Measurements from ENCODE around the gene ANK2. TPM values are rescaled to one million over a fixed set of nuclear protein-coding genes. Genes with fewer than 3 reads are reported as not detected.

Gene ANK2
- total and polyA plus RNA-seq, 2 experiments from 2014 or later, result 49.4 to 190 TPM

DNA sequence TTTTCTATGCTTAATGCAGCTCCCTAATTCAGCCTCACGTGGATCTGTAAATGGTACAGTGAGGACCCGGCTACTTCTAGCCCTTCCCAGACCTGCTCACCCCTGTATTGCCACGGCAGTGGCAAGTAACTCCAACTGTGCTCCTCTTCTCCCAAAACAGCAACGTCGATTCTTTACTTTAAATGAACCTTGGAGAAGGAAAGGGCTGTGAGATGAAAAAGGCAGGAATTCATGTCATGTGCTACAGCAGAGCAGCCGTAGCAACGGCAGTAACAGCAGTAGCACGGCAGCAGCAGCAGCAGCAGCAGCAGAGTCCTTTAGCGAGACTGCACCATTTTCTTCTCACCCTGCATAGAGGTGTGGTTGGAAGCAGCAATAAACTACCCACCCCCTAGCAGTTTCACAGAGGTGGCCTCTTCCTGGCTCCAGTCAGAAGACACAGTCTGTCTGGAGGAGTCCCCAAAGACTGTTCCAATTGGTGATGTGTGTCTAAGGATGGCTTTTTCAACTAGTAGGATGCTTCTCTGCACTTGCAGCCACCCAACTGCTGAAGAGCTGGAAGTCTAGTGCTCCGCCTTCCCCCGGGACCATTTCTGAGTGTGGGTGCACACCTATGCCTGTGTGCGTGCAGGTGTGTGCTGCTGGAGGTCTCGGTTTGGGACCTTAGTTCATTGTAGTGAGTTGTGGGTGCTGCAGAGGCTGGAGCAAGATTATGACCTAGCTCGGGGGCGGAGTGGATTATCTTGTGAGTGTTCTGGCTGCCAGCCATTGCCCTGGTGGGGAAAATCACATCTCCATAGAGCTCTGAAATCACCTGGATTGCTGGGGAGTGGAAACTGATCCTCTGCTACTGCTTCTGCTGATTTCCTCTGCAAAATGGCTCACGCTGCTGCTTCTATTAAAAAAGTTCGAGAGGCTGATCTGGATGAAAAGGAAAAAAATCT is 67.2 kb downstream of the ANK2 start:
- DNase-seq (ENCODE audit: low read depth in 1 of 2, low spot score in 1 of 2), result peak in 1 of 2 donors; percentile 3
- Histone ChIP-seq H3K4me3 (no peak overlapping the region), H3K27me3 (no peaks in the 10 kb centered on the region), H3K36me3 (no peaks in the 10 kb centered on the region), H3K27ac (no peak overlapping the region), H3K9me3 (ENCODE audit: low read depth) (no peaks in the 10 kb centered on the region), H3K4me1 (ENCODE audit: low read depth) (no peaks in the 10 kb centered on the region)
- TF ChIP-seq, protein P1, sequence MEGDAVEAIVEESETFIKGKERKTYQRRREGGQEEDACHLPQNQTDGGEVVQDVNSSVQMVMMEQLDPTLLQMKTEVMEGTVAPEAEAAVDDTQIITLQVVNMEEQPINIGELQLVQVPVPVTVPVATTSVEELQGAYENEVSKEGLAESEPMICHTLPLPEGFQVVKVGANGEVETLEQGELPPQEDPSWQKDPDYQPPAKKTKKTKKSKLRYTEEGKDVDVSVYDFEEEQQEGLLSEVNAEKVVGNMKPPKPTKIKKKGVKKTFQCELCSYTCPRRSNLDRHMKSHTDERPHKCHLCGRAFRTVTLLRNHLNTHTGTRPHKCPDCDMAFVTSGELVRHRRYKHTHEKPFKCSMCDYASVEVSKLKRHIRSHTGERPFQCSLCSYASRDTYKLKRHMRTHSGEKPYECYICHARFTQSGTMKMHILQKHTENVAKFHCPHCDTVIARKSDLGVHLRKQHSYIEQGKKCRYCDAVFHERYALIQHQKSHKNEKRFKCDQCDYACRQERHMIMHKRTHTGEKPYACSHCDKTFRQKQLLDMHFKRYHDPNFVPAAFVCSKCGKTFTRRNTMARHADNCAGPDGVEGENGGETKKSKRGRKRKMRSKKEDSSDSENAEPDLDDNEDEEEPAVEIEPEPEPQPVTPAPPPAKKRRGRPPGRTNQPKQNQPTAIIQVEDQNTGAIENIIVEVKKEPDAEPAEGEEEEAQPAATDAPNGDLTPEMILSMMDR (IDR thresholded peaks at IDR 0.05; ENCODE audit: low read depth, low read length), result no peak

DNA sequence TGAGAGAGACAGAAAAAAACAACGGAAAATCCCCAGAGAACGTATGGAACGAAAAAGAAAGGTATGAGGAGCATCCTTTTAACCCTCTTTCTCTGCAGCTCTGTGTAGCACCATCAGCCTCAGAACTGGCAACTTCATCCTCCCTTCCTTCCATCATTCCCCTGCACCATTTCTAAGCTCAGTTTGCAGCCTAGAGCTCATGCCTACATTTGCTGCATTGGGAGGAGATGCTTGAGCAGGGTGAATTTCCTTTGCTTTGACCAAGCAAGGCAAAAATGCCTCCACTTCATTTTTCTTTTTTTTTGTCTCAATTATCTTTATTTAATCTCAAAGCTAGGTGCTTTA is 67.9 kb downstream of the ANK2 start:
- no peaks in the 10 kb centered on the region for H3K36me3 ChIP-seq
- TF ChIP-seq, protein P1 (IDR thresholded peaks at IDR 0.05; ENCODE audit: low read depth, low read length), result no peak
- no peak overlapping the region for H3K4me3 ChIP-seq
- no peak overlapping the region for H3K27ac ChIP-seq
- no peaks in the 10 kb centered on the region for H3K9me3 ChIP-seq (ENCODE audit: low read depth)
- no peaks in the 10 kb centered on the region for H3K4me1 ChIP-seq (ENCODE audit: low read depth)
- DNase-seq (ENCODE audit: low read depth in 1 of 2, low spot score in 1 of 2), result no peak
- no peaks in the 10 kb centered on the region for H3K27me3 ChIP-seq

DNA sequence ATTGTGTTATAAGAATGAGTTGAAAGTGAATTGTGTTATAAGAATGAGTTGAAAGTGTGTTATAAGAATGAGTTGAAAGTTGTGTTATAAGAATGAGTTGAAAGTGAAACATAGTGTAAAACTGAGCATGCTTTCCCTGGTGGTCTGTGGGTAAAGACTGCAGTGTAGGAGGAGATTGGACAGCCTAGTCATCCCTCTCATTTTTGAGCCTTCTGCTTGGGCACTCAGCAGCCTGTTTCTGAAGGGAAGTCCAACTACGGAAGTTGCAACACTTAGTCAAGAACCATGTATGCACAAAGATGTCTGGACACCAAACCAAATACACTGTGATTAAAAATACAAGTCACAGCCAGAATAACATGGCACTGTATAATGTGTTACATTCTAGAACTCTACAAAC is 72.6 kb downstream of the ANK2 start:
- TF ChIP-seq, protein P1 (IDR thresholded peaks at IDR 0.05; ENCODE audit: low read depth, low read length), result no peak
- H3K4me3 ChIP-seq, result no peak overlapping the region
- H3K4me1 ChIP-seq (ENCODE audit: low read depth), result no peaks in the 10 kb centered on the region
- H3K9me3 ChIP-seq (ENCODE audit: low read depth), result no peaks in the 10 kb centered on the region
- no peaks in the 10 kb centered on the region for H3K36me3 ChIP-seq
- DNase-seq (ENCODE audit: low read depth in 1 of 2, low spot score in 1 of 2), result no peak
- H3K27me3 ChIP-seq, result no peaks in the 10 kb centered on the region
- H3K27ac ChIP-seq, result no peak overlapping the region

DNA sequence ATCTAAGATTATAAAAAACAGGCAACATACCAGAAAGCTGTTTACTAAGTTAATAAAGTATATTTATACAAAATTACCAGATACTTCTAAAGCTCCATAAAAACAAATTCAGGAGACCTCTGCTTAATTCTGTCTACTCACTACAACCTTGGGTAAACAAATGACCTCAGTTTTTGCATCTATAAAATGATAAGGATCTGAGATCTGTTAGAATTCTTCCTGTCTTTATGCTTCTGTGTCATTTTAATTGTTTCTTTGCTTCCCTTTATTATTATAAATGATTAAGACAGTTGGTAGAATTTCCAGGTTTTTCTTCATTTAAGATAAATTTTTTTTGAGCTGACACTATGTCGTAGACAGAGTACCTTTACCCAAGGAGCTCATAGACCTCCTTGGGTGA is 76.0 kb downstream of the ANK2 start:
- H3K36me3 ChIP-seq, result no peaks in the 10 kb centered on the region
- H3K4me3 ChIP-seq, result no peak overlapping the region
- H3K27me3 ChIP-seq, result no peaks in the 10 kb centered on the region
- no peaks in the 10 kb centered on the region for H3K9me3 ChIP-seq (ENCODE audit: low read depth)
- no peak overlapping the region for H3K27ac ChIP-seq
- DNase-seq (ENCODE audit: low read depth in 1 of 2, low spot score in 1 of 2), result no peak
- H3K4me1 ChIP-seq (ENCODE audit: low read depth), result no peaks in the 10 kb centered on the region
- TF ChIP-seq, protein P1 (IDR thresholded peaks at IDR 0.05; ENCODE audit: low read depth, low read length), result no peak

DNA sequence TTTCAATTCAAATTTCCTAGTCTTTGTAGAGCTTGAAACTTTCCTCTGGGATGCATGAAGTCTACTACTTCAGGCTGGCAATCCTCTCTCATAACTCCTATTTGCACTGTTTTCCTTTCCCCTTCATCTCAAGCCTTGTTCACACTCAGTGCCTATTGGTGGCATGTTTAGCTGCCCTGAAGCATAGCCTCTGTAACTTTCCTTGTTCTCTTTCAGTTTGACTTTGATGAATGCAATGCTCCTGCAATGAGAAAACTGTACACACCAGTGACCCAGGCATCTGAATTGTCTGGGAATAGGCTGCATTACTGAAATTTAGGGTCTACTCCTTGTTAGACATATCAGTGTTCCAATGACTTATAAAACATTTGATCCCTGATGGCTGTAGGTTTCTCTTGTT is 81.7 kb downstream of the ANK2 start:
- H3K4me1 ChIP-seq (ENCODE audit: low read depth), result peaks cover 7% of the 10 kb centered on the region
- no peak overlapping the region for H3K4me3 ChIP-seq
- no peaks in the 10 kb centered on the region for H3K27me3 ChIP-seq
- H3K36me3 ChIP-seq, result no peaks in the 10 kb centered on the region
- peak in 1 of 2 donors; percentile 23 for DNase-seq (ENCODE audit: low read depth in 1 of 2, low spot score in 1 of 2)
- H3K9me3 ChIP-seq (ENCODE audit: low read depth), result no peaks in the 10 kb centered on the region
- TF ChIP-seq, protein P1 (IDR thresholded peaks at IDR 0.05; ENCODE audit: low read depth, low read length), result no peak
- no peak overlapping the region for H3K27ac ChIP-seq
